WTC11 (cell line): Measurements from ENCODE around the gene AKNAD1.

ENCODE experiments used
- CTCF ChIP-seq: fragments of 200-600 bp; IDR thresholded peaks from 2 replicates; pipeline ENCODE4 v1.8.0; 2022; ENCODE audit warnings: antibody characterized with exemption
- SP1 ChIP-seq: sonication (generic); formaldehyde crosslinking; conservative IDR thresholded peaks from 2 replicates; pipeline ENCODE4 v1.8.1; 2022; ENCODE audit warnings: missing genetic modification reagents

DNA sequence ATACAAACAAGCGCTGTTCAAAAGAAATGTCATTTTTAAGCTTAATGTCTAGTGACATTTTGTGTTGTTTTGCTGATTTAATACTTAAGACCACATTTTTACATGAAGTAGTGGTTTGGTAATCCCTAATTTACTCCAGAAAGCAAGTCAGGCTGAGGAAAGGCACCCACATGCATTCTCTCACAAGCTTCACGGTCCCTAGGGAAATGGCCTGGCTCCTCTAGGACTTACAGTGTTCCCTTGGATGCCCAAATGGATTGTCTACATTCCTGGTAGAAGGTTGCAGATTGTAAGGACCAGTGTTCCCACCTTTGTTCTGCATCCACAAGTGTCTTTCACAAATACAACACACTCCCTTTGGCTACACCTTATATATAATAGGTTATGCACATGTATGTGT is 29.4 kb upstream of the AKNAD1 start:
- TF ChIP-seq CTCF (no peak), SP1 (CRISPR knock-in tag) (no peak)
